GF-D8 (cell line): ENCODE measurements around the gene DCXR.

ENCODE experiments used
- DNase-seq: peaks from one replicate; lab custom pipeline; 2025; lab: John Stamatoyannopoulos, UW

Gene DCXR

GRCh38 chr17:82022310-82022980 is 15.1 kb downstream of the DCXR start, which contains the start of gene CENPX:
TSS of gene CENPX (minus strand) at chr17:82022878. CDS start at chr17:82022861, 17 bp downstream.
- no peak for DNase-seq

DNA sequence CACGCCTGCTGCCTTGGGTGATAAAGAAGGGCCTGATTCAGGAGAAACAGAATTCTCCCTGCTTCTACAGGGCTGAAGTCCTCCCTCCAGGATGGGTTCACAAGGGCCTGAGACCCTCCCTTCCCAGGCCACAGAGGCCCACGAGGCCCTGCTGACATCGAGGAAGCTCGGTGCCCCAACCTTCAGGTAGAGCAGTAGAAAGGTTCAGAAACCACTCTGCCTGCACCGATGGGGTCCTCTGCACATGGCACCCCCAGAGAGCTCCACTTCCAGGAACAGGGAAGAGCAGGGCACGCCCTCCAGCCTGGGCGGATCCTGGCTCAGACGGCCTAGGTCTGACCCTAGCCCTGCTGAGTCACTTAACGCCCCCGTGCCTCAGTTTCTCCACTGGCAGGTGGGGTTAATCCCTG is 15.6 kb downstream of the DCXR start:
- no peak for DNase-seq

DNA sequence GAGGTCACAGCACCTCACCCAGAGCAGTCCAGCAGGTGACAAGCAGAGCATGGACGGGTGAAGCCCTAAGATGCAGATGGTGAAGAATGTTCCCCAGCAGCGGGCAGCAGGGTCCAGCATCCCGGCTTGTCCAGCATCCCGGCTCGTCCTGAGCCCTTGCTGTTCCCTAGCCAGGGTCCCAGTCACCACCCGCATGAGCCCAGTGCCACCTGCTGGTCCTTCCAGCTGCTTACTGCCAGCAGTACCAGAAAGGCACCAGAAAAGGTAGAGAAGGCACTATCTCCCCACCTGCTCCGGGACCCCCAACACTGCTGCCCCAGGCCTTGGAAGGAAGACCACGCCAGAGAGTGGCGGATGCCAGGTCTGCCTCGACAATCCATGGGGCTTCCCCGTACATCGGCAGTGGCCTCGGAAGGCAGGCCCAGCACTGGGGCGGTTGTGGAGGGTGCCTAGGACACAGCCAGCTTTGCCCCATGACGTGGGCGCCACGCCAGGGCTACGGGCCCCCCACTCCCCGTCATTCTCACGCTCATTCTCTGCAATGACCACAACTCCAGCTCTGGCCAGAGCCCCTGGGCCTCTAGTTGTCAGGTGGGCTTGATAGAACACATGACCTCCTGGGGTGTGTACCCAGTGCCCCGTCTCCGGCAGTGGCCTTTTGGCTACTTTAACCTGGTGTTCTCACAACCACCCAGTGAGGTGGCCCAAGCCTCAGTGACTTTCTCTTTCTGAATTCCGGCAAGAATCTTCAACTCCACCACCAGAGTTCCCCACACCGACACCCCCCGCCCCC is 16.2 kb downstream of the DCXR start:
- DNase-seq: peak; percentile 5

- DNase-seq: no peak
Observed at GRCh38 chr17:82020572-82021106, 16.9 kb downstream of the DCXR start.

DNA sequence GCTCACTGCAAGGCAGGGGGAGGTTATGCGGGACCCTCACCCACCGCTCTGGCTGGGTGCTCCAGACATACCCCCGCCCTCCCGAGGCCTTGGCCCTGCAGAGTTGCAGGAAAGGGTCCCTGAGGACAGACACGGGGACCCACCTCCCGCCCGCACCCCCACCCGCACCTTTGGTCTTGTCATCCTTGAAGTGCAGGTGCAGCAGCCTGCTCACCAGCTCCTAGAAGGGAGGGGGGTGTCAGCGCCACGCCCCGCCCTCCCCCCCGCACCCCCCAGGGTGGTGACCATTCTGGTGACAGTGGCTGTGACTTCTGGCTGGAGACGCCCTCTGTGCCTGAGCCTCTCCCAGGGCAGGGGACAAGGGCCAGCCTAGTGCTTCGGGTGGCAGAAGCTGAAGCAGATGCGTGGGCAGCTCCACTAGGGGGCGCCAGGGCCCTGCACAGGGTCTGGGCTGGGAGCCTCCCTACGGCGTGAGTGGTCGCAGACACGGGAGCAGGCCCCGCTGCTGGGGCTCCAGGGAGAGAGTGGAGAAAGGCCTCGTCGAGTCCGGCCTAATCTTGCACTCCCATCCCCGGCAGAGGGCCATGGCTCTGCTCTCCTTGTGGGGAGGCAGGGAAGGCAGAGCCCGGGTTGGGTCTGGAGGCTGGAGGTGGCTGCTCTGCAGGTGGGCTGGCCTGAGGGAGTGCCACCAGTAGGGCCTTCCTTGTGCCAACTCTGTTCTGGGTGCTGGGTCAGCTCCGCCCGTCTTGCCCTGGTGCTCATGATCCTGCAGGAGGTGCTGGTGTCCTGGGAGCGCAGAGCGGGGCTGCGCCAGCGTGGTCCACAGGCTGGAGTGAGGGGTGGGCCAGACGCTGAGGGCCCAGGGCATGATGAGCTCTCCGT is 17.6 kb downstream of the DCXR start:
- DNase-seq: no peak

DNA sequence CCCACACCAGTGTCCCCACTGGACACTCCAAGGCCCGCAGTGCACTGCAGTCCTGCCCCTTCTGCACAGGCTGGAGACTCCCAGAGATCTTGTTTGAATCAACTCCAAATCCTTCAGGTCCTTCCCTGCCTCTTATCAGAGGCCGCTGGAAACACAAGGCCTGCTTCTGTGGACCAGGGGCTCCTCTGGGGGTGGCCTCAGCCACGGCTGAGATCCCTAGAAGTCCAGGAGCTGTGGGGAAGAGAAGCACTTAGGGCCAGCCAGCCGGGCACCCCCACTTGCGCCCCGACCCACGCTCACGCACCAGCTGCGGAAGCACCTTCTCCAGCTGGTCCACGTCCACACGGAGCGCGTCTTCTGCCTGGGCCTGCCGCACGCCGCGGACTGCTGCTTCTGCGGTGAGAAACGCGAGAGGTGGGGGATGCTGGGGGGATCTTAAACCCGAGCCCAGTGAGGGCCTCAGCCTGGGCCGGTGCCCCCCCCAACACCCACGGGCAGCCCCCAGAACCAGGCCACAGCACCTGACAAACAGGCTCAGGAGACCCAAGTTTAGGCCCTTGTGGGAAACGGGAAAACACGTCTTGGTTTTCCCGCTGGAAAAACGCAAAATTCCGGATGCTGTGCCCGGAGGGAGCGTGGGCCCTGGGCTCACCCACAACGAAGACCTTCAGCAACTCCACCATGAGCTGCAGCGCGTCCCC is 18.4 kb downstream of the DCXR start:
- DNase-seq: no peak

GRCh38 chr17:82018152-82018988 is 19.1 kb downstream of the DCXR start:
- DNase-seq: no peak

GRCh38 chr17:82017612-82018151 is 19.8 kb downstream of the DCXR start:
- no peak for DNase-seq

DNA sequence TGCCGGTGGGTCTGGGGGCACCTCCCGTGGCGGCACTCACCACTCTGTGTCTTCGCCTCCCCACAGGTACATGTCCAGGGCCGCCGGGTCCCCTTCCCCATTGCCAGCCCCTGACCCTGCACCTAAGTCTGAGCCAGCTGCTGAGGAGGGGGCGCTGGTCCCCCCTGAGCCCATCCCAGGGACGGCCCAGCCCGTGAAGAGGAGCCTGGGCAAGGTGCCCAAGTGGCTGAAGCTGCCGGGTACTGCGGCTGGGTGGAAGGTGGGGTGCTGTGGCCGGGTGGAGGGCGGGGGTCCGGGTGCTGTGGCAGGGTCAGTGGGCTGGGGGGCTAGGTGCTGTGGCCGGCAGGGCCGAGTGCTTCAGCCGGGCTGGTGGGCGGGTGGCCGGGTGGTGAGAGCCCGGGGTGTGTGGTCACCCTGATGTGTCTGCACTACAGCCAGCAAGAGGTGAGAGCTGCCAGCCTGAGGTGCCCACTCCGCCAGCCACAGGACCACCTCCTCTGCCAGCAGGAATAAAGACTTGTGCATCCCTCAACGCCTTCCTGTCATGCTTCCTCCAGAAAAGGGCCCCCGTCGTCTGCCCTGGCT is 20.5 kb downstream of the DCXR start:
- no peak for DNase-seq

- DNase-seq: no peak
Observed at GRCh38 chr17:82016061-82016874, 21.2 kb downstream of the DCXR start.

GRCh38 chr17:82015311-82015971 is 22.1 kb downstream of the DCXR start:
- DNase-seq: no peak

DNA sequence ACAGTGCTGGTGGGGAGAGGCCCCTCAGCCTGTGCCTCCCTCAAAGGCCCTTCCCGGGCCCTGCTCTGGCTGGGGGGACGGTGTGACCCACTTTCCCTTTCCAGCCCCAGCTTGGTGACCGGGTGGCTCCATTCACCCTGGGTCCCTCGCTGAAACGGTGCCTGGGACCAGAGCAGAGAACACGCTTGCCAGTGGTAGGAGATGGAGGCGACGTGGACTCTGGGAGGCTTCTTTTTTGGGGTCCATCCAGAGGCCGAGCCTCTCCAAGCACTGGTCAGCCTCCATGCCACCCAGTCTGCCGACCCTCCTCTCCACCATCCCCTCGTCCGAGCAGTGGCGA is 22.6 kb downstream of the DCXR start:
- DNase-seq: no peak

DNA sequence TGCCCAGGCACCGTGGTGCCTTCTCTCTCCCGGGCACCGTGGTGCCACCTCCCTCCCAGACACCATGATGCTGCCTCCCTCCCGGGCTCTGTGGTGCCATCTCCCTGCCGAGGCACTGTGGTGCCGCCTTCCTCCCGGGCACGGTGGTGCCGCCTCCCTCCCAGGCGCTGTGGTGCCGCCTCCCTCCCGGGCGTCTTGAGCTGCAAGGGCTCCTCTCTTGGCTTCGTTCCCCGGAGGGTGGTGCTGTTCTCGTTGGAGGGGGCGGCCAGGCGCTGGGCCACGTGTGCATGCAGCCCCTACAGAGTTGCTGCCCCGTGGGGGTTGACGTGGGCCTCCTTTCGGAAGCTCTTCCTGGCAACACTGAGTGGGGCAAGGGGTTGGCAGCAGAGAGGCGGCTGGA is 23.1 kb downstream of the DCXR start:
- no peak for DNase-seq

DNA sequence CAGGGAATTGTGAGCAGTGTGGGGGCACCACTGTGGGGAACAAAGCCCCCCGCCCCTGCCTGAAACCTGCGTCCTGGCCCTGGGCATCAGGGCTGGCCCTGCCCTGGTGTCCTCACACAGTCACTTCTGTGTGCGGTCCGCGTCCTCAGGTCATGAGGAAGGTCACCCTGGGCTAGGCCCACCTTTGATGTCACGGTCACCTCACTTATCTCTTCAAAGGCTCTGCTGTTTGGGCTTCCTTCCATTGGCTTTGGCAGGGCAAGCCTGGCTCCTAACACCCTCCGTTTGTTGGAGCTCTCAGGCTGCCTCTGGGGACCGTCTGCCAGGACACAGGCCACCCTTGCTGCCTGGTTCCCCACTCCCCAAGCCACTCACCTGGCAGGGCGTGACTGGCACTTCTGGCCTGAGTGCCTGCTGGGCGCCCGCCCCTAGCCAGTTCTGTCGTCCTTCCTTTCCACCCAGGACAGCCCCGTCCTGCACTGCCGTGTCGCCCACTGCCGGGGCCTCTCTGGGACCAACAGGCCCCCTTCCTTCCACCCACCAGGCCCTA is 23.6 kb downstream of the DCXR start:
- DNase-seq: no peak

DNA sequence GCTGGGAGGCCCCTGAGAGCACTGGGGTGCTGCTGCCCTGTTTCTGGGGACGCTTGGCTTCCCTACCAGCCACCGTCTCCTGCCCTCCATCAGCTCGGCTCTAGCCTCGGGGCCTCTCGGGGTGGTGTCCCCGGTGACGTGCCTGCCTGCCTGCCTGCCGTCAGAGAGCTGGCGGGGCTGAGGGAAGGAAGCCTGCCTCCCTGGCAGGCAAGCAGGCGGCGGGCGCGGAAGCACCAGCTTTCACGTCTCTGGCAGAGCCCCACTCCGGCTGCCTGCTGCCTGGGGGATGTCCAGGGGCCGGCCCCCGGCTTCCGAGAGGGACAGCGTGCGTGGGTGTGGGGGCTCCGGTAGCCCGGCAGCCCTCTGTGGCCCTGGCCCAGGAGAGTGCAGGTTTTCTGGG is 24.2 kb downstream of the DCXR start:
- no peak for DNase-seq

DNA sequence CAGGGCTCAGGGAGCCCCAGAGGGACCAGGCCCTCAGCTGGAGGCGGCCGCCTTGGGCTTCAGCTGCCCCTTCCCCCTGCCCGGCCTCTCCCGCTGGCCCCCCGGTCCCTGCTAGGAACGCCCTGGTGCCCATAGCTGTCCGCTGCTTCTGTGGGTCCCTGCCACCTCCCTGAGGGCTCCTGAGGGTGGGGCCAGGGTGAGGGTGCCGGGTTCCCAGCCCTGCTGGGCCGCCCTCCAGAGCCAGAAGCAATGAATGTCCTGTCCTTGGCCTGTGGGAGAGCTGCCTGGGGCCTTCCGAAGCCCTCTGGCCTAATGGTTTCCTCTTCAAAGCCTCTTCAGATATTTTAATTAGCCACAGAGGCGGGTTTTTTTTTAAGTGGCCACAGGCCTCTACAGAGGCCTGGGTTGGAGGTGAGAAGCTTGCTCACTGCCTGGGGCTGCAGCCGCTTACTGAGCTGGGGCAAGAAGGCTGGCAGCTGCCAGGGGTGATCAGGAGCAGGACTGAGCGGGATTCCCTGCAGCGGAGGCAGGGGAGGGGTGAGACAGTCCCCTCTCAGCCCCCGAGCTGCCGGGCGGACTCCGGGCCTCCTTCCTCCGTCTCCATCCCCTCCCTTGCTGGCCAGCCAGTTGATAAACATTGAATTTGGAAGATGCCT is 24.7 kb downstream of the DCXR start:
- no peak for DNase-seq

GRCh38 chr17:82012261-82012639 is 25.2 kb downstream of the DCXR start:
- DNase-seq: no peak

GRCh38 chr17:82011617-82012187 is 25.8 kb downstream of the DCXR start:
- DNase-seq: no peak
